Endothelial cell of umbilical vein (primary cell): ENCODE data around the gene FAM171A2.

Source experiments
- POLR2AphosphoS5 ChIP-seq: IDR thresholded peaks from 2 replicates; pipeline ENCODE4 v1.6.1; 2012; ENCODE audit warnings: low read depth, mild to moderate bottlenecking, control low read depth, low read length, moderate library complexity; ENCODE audit not compliant: insufficient read depth
- TF ChIP-seq, protein P1 (sequence below), 2 donors: IDR thresholded peaks; 1 replicate in 1 of 2; 2 replicates in 1 of 2; pipeline ENCODE4 v1.5.1; 2011; ENCODE audit warnings: low read length in 2 of 2, mild to moderate bottlenecking in 2 of 2, moderate library complexity in 2 of 2, control low read depth in 1 of 2, inconsistent platforms in 1 of 2, low read depth in 1 of 2; ENCODE audit not compliant: insufficient read depth in 1 of 2; ENCODE audit errors: extremely low read depth in 1 of 2
- TF ChIP-seq, protein P2 (sequence below): IDR thresholded peaks from 2 replicates; pipeline ENCODE4 v1.6.1; 2011; ENCODE audit not compliant: insufficient read depth, insufficient read length

DNA sequence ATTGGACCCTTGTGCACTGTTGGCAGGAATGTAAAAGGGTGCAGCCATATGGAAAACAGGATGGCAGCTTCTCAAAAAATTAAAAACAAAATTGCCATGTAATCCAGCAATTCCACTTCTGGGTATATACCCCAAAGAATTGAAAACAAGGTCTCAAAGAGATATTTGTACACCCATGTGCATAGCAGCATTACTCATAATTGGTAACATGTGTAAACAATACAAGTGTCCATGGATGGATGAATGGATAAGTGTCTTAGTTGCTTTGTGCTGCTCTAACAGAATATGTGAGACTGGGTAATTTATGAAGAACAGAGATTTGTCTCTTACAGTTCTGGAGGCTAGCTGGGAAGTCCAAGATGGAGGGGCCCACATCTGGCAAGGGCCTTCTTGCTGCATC, 59.0 kb downstream of the FAM171A2 start:
- TF ChIP-seq, protein P1, sequence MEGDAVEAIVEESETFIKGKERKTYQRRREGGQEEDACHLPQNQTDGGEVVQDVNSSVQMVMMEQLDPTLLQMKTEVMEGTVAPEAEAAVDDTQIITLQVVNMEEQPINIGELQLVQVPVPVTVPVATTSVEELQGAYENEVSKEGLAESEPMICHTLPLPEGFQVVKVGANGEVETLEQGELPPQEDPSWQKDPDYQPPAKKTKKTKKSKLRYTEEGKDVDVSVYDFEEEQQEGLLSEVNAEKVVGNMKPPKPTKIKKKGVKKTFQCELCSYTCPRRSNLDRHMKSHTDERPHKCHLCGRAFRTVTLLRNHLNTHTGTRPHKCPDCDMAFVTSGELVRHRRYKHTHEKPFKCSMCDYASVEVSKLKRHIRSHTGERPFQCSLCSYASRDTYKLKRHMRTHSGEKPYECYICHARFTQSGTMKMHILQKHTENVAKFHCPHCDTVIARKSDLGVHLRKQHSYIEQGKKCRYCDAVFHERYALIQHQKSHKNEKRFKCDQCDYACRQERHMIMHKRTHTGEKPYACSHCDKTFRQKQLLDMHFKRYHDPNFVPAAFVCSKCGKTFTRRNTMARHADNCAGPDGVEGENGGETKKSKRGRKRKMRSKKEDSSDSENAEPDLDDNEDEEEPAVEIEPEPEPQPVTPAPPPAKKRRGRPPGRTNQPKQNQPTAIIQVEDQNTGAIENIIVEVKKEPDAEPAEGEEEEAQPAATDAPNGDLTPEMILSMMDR (IDR thresholded peaks at IDR 0.05; ENCODE audit: extremely low read depth in 1 of 2, insufficient read depth in 1 of 2, low read depth in 1 of 2, low read length in 2 of 2): no peak
- TF ChIP-seq, protein P2, sequence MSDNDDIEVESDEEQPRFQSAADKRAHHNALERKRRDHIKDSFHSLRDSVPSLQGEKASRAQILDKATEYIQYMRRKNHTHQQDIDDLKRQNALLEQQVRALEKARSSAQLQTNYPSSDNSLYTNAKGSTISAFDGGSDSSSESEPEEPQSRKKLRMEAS: no peak
- no peak for TF ChIP-seq POLR2AphosphoS5
